Thyroid gland (tissue), 4 donors: Measurements from ENCODE around the gene LANCL3.

Experiments used
- CTCF ChIP-seq, 6 experiments: fragments of 200-600 bp in 3 of 6; fragments of 450-650 bp in 3 of 6; sonication (generic) in 3 of 6; IDR thresholded peaks; one replicate each; pipeline ENCODE4 v1.5.1; 2016 to 2019; ENCODE audit warnings: antibody characterized with exemption in 6 of 6, mild to moderate bottlenecking in 2 of 6, inconsistent platforms in 1 of 6, moderate library complexity in 1 of 6
- POLR2A ChIP-seq, 2 donors: fragments of 450-650 bp; IDR thresholded peaks; one replicate each; pipeline ENCODE4 v1.6.1; 2017; ENCODE audit warnings: antibody characterized with exemption in 2 of 2, mild to moderate bottlenecking in 2 of 2, moderate library complexity in 1 of 2

- TF ChIP-seq CTCF (IDR thresholded peaks at IDR 0.05) (no peak), POLR2A (IDR thresholded peaks at IDR 0.05) (no peak)
Measured at GRCh38 chrX:37545066-37545465, 26.4 kb upstream of the LANCL3 start.
